HG02642 (cell line): ENCODE measurements around the gene AKT2.

Experiments
- ATAC-seq: cut with Tn5 transposase; IDR thresholded peaks from one replicate; pipeline ENCODE4 v1.9.1; 2021; ENCODE audit warnings: mild to moderate bottlenecking; ENCODE audit not compliant: unreplicated experiment, poor library complexity

The AKT2 gene

DNA sequence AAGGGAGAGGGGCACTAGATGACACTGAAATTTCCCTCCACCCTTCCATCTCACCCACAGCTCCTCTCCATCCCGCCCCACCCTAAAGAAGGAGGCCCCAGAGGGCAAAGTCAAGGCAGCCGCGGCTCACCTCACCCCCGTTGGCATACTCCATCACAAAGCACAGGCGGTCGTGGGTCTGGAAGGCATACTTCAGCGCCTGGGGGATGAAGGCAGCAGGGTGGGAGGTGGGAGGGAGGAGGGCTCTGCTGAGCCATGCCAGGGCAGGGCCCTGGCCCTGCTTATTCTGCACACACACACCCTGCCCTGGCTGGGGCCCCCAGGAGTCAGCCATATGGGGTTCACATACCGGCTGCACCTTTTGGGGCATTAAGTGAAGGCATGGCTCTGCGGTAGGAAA lies 46.4 kb downstream of the AKT2 start:
- ATAC-seq, result no peak

DNA sequence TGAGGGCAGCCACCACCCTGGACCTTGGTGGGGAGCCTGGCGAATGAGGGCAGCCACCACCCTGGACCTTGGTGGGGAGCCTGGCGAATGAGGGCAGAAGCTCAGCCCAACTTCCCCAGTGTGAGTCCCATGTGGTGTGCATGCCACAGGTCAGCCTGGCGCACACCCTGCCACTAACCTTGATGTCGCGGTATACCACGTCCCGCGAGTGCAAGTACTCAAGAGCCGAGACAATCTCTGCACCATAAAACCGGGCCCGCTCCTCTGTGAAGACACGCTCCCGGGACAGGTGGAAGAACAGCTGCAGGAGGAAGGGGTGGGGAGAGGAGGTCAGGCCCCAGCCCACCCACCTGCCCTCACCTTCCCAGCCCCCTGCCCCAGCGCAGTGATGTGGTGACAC lies 47.4 kb downstream of the AKT2 start:
- no peak for ATAC-seq

- ATAC-seq, result no peak
Measured at GRCh38 chr19:40236366-40236765, 48.8 kb downstream of the AKT2 start.

- no peak for ATAC-seq
Measured at GRCh38 chr19:40236026-40236355, 49.2 kb downstream of the AKT2 start.

- ATAC-seq, result no peak
Measured at GRCh38 chr19:40235238-40236025, 49.7 kb downstream of the AKT2 start.

GRCh38 chr19:40234429-40235237 lies 50.5 kb downstream of the AKT2 start:
- no peak for ATAC-seq

- no peak for ATAC-seq
Measured at GRCh38 chr19:40233811-40234389, 51.2 kb downstream of the AKT2 start.

- no peak for ATAC-seq
Measured at GRCh38 chr19:40232949-40233810, 52.0 kb downstream of the AKT2 start.

DNA sequence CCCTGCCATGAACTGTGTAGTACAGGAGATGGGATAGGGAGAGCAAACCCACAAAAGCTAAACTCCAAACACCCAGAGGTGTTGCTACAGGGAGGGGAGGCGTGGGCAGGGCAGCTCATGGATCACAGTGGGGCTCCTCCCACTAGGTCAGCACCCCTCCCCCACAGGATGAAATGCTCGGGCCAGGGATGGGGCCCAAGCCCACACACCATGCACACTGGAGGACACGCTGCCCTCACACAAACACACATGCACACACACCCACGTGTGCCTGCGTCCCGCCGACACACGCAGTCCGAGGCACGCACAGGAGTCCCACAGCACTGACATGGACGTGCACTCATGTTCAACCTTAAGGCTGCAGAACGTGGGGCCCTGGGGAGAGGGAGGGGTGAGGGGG lies 52.7 kb downstream of the AKT2 start:
- no peak for ATAC-seq

DNA sequence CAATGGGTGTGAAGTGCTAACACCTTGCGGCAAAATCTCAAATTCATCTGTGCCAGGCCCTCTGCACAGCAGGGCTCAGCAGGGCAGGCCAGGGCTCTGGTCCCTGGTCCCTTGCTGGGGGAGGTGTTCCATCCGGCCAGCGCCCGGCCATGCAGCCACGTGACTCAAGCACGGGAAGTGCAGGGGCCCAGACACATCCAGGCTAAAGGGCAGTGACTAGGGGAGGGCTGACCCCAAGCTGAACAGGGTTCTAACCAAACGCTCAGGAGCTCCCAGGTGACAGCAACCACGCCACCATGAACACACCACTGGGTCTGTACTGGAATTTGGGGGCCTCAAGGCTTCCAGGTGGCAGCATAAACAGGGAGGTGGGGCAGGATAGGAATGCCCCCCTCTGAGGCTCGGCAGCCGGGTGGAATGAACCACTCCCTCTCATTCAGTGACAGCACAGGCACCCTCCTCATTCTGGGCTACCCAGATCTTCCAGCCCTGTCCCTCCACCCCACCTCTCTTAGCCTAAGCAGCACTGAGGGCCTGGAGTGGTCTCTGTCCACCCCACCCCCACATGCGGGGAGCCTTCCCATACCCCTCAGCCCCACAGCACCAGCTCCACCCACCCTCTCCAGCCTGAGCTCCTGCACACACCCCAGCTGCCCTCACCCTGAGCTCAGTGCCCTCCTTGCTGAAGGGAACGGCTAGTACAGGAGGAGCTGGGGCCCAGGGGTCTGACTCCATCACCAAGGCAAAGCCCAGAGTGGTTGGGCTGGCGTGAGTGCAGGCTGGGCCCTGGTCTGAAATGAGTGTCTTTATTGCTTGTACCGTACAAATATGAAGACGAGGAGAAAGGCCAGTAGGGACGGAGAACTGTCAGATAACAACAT lies 53.4 kb downstream of the AKT2 start:
- no peak for ATAC-seq

DNA sequence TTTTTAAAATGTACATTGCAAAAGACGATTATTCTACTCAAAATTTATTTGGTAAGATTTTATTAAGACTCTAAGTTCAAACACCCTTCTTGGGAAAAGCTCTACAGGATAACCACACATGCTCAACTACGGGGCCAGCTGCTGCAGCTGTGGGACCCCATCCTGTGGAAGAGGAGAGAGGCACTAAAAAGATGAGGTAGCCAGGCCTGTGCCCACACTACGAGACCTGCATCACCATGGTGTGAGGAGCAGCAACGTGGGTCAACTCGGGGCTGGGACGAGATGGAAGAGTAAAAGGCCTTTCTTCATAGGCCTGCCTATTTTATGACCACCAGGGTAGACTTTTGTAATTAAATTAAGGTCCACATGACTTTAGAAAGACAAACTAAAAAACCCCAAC lies 54.1 kb downstream of the AKT2 start:
- no peak for ATAC-seq

DNA sequence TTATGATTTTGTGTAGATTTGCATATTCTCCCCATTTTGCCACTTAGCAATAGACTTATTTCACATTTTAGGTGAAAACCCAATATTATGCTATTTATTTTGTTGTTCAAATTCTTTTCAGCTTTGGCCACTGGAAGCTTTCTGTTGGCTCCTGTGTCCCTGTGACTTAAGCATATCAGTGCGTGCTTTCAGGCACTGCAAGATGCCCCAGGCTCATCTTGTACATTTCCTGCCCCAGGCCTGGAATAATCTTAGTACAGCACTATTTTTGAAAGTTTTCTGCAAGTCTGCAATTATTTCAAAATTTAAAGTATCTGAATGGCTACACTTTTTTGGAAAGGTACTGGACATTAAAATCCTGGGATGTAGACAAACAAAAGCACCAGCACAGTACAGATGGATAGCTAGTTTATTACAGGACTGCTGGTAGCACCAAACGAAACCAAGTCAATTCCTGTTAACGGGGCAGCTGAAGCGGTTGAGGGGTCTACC lies 55.2 kb downstream of the AKT2 start:
- no peak for ATAC-seq

- no peak for ATAC-seq
Measured at GRCh38 chr19:40229484-40229883, 55.7 kb downstream of the AKT2 start.

GRCh38 chr19:40228863-40229262 lies 56.3 kb downstream of the AKT2 start:
- no peak for ATAC-seq

GRCh38 chr19:40228346-40228745 lies 56.8 kb downstream of the AKT2 start:
- ATAC-seq, result no peak

- no peak for ATAC-seq
Measured at GRCh38 chr19:40225440-40226305, 59.5 kb downstream of the AKT2 start.

GRCh38 chr19:40224342-40225150 lies 60.6 kb downstream of the AKT2 start:
- ATAC-seq, result no peak
